ENCODE measurements around the gene PEAR1. TPM values are rescaled to one million over a fixed set of nuclear protein-coding genes. Genes with fewer than 3 reads are reported as not detected.

Gene PEAR1
- total RNA-seq, 1 donor from 2014 or later = 11.5 TPM

GRCh38 chr1:156943756-156944155, 50.2 kb downstream of the PEAR1 start:
- peaks cover 0 to 94% of the 10 kb centered on the region in 2 donors for H3K36me3 ChIP-seq
- no peak for DNase-seq (ENCODE audit: extremely low spot score in 2 of 2)
- intact Hi-C loops (cut with DNase I) = no loop called here

DNA sequence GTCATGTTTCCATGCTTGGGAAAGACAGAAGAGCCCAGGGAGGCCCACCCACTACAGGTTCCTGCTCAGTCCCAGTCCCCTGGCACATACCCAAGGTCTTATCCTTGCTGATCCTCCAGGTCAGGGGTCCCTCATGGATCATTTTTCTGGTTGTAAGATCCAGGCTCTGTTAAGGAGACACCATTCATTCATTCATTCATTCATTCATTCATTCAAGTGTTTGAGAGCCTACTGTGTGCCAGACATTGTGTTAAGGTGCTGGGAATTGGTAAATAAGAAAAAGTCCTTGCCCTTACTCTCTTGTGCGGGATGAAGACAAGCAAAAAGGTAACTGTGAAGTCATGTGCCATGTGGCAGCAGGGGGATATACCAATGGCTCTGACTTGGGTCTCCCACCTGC, 50.8 kb downstream of the PEAR1 start:
- no peaks in the 10 kb centered on the region for H3K9me3 ChIP-seq
- H3K4me1 ChIP-seq = no peaks in the 10 kb centered on the region
- intact Hi-C loops (cut with DNase I) = no loop called here
- TF ChIP-seq CTCF (IDR thresholded peaks at IDR 0.05) = no peak
- no peak for TF ChIP-seq POLR2AphosphoS5 (IDR thresholded peaks at IDR 0.05; ENCODE audit: insufficient read depth in 1 of 2, low read depth in 1 of 2)
- no peak for TF ChIP-seq POLR2A (IDR thresholded peaks at IDR 0.05)
- peaks cover 0 to 92% of the 10 kb centered on the region in 2 donors for H3K36me3 ChIP-seq
- DNase-seq (ENCODE audit: extremely low spot score in 2 of 2) = no peak
- H3K4me3 ChIP-seq = no peak overlapping the region
- no peaks in the 10 kb centered on the region for H3K27me3 ChIP-seq
- no peak overlapping the region for H3K27ac ChIP-seq

More at GRCh38 chr1:156943756-156944155, 50.2 kb downstream of the PEAR1 start:
- Histone ChIP-seq H3K27ac (no peak overlapping the region), H3K4me3 (no peak overlapping the region), H3K4me1 (no peaks in the 10 kb centered on the region), H3K9me3 (no peaks in the 10 kb centered on the region), H3K27me3 (no peaks in the 10 kb centered on the region)
- no peak for TF ChIP-seq CTCF (IDR thresholded peaks at IDR 0.05)
- TF ChIP-seq POLR2A (IDR thresholded peaks at IDR 0.05) = no peak
- TF ChIP-seq POLR2AphosphoS5 (IDR thresholded peaks at IDR 0.05; ENCODE audit: insufficient read depth in 1 of 2, low read depth in 1 of 2) = no peak

- Histone ChIP-seq H3K36me3 (peaks cover 0 to 93% of the 10 kb centered on the region in 2 donors), H3K9me3 (no peaks in the 10 kb centered on the region), H3K4me1 (no peaks in the 10 kb centered on the region), H3K27ac (no peak overlapping the region), H3K27me3 (no peaks in the 10 kb centered on the region), H3K4me3 (no peak overlapping the region)
- TF ChIP-seq POLR2AphosphoS5 (IDR thresholded peaks at IDR 0.05; ENCODE audit: insufficient read depth in 1 of 2, low read depth in 1 of 2) (no peak), CTCF (IDR thresholded peaks at IDR 0.05) (no peak)
- no peak for DNase-seq (ENCODE audit: extremely low spot score in 2 of 2)
- intact Hi-C loops (cut with DNase I) = no loop called here
Observed at GRCh38 chr1:156944848-156945247, 51.3 kb downstream of the PEAR1 start.

GRCh38 chr1:156945881-156946661, 52.6 kb downstream of the PEAR1 start:
- Histone ChIP-seq H3K27me3 (no peaks in the 10 kb centered on the region), H3K4me1 (no peaks in the 10 kb centered on the region), H3K36me3 (peaks cover 0 to 95% of the 10 kb centered on the region in 2 donors), H3K27ac (no peak overlapping the region), H3K9me3 (no peaks in the 10 kb centered on the region), H3K4me3 (no peak overlapping the region)
- no peak for TF ChIP-seq POLR2AphosphoS5 (IDR thresholded peaks at IDR 0.05; ENCODE audit: insufficient read depth in 1 of 2, low read depth in 1 of 2)
- no peak for TF ChIP-seq CTCF (IDR thresholded peaks at IDR 0.05)
- no peak for TF ChIP-seq POLR2A (IDR thresholded peaks at IDR 0.05)
- DNase-seq (ENCODE audit: extremely low spot score in 2 of 2) = no peak
- intact Hi-C loops (cut with DNase I) = no loop called here

DNA sequence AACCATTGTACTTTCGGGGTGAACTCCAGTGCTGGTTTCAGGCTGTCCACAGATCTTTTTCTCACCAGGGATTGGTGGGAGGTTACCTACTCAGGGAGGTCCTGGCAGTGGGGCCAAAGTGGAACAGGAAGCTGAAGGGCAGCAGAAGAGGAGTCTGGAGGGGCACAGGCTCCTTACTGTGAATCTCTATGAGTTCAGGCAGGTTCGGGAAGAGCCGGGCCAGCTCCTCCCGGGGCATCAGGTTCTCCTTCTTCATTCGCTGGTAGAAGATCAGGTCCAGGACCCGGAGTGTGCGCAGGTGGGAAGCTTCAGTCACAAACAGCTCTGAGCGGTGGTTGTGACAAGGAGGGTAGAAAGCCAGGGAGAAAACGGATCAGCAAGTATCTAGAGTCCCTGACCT, 53.6 kb downstream of the PEAR1 start:
- H3K27me3 ChIP-seq = no peaks in the 10 kb centered on the region
- TF ChIP-seq POLR2A (IDR thresholded peaks at IDR 0.05) (no peak), CTCF (IDR thresholded peaks at IDR 0.05) (no peak), POLR2AphosphoS5 (IDR thresholded peaks at IDR 0.05; ENCODE audit: insufficient read depth in 1 of 2, low read depth in 1 of 2) (no peak)
- no peaks in the 10 kb centered on the region for H3K9me3 ChIP-seq
- H3K27ac ChIP-seq = no peak overlapping the region
- intact Hi-C loops (cut with DNase I) = no loop called here
- no peak overlapping the region for H3K4me3 ChIP-seq
- H3K36me3 ChIP-seq = peaks cover 0 to 92% of the 10 kb centered on the region in 2 donors
- H3K4me1 ChIP-seq = no peaks in the 10 kb centered on the region
- DNase-seq (ENCODE audit: extremely low spot score in 2 of 2) = no peak
